HL-60 (cell line): Measurements from ENCODE around the gene SIAH3.

Experiments
- DNase-seq, 2 experiments: peaks; one replicate each; pipeline ENCODE4 v3.0.0-alpha.2; 2010 to 2020; ENCODE audit warnings: low read depth in 1 of 2, low spot score in 1 of 2
- H3K27ac ChIP-seq: fragments of 250-450 bp; sonication (Bioruptor Pico); replicated peaks from 2 replicates; pipeline ENCODE4 v1.5.1; 2020; ENCODE audit warnings: mild to moderate bottlenecking, moderate library complexity
- H3K27me3 ChIP-seq: fragments of 250-450 bp; sonication (Bioruptor Pico); 2 replicates; pipeline ENCODE4 v1.5.1; 2021; ENCODE audit warnings: mild to moderate bottlenecking, moderate library complexity; ENCODE audit not compliant: insufficient read depth, poor library complexity, severe bottlenecking
- H3K4me3 ChIP-seq: replicated peaks from 2 replicates; pipeline ENCODE4 v1.5.1; 2011; ENCODE audit warnings: mild to moderate bottlenecking, control low read depth, low read length; ENCODE audit not compliant: insufficient read depth
- GABPA ChIP-seq: IDR thresholded peaks from 2 replicates; pipeline ENCODE4 v1.6.1; 2012; ENCODE audit warnings: low read depth
- POLR2AphosphoS5 ChIP-seq: IDR thresholded peaks from 2 replicates; pipeline ENCODE4 v1.6.1; 2012; ENCODE audit warnings: low read depth
- SPI1 ChIP-seq: IDR thresholded peaks from 2 replicates; pipeline ENCODE4 v1.6.1; 2012; ENCODE audit warnings: low read depth, mild to moderate bottlenecking, borderline replicate concordance
- TF ChIP-seq, protein P1 (sequence below): IDR thresholded peaks from one replicate; pipeline ENCODE4 v1.5.1; 2011; ENCODE audit warnings: low read length, control low read depth, inconsistent platforms; ENCODE audit not compliant: insufficient read depth
- TF ChIP-seq, protein P2 (sequence below): IDR thresholded peaks from 2 replicates; pipeline ENCODE4 v1.6.1; 2012; ENCODE audit warnings: low read depth; ENCODE audit not compliant: insufficient replicate concordance

The SIAH3 gene

DNA sequence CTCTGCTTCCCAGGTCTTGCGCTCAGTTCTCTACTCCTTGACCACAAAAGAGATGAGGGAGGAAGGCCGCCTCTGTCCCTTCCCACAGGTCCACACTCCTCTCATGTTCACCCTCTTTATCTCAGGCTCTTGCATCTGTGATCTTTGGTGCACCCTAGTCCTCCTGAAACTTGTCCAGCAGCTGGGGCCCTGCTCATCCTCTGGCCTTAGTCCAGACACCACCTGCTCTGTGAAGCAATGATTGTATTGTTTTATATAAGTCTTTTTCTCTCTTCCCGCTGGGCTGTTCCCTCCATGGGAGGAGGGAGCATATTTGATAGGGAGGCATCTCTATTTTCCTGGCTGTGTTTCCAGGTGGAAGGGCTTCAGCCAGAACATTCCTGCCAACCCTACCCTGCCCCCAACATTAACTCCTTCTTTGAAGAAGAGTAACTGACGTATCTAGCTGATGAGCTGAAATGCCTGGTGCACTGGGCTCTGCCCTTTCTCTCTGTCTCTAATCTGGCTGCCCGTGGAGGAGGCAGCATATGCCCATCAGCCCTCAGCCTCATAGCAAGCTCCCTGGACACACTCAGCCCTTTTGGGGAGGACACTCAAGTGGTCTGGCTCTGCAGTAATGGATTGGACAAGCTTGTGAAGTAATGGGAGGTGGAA lies 38.2 kb upstream of the SIAH3 start:
- no peak for DNase-seq
- TF ChIP-seq GABPA (no peak), SPI1 (no peak), POLR2AphosphoS5 (no peak)
- TF ChIP-seq, protein P1, sequence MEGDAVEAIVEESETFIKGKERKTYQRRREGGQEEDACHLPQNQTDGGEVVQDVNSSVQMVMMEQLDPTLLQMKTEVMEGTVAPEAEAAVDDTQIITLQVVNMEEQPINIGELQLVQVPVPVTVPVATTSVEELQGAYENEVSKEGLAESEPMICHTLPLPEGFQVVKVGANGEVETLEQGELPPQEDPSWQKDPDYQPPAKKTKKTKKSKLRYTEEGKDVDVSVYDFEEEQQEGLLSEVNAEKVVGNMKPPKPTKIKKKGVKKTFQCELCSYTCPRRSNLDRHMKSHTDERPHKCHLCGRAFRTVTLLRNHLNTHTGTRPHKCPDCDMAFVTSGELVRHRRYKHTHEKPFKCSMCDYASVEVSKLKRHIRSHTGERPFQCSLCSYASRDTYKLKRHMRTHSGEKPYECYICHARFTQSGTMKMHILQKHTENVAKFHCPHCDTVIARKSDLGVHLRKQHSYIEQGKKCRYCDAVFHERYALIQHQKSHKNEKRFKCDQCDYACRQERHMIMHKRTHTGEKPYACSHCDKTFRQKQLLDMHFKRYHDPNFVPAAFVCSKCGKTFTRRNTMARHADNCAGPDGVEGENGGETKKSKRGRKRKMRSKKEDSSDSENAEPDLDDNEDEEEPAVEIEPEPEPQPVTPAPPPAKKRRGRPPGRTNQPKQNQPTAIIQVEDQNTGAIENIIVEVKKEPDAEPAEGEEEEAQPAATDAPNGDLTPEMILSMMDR = no peak
- TF ChIP-seq, protein P2, sequence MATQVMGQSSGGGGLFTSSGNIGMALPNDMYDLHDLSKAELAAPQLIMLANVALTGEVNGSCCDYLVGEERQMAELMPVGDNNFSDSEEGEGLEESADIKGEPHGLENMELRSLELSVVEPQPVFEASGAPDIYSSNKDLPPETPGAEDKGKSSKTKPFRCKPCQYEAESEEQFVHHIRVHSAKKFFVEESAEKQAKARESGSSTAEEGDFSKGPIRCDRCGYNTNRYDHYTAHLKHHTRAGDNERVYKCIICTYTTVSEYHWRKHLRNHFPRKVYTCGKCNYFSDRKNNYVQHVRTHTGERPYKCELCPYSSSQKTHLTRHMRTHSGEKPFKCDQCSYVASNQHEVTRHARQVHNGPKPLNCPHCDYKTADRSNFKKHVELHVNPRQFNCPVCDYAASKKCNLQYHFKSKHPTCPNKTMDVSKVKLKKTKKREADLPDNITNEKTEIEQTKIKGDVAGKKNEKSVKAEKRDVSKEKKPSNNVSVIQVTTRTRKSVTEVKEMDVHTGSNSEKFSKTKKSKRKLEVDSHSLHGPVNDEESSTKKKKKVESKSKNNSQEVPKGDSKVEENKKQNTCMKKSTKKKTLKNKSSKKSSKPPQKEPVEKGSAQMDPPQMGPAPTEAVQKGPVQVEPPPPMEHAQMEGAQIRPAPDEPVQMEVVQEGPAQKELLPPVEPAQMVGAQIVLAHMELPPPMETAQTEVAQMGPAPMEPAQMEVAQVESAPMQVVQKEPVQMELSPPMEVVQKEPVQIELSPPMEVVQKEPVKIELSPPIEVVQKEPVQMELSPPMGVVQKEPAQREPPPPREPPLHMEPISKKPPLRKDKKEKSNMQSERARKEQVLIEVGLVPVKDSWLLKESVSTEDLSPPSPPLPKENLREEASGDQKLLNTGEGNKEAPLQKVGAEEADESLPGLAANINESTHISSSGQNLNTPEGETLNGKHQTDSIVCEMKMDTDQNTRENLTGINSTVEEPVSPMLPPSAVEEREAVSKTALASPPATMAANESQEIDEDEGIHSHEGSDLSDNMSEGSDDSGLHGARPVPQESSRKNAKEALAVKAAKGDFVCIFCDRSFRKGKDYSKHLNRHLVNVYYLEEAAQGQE = no peak
- Histone ChIP-seq H3K4me3 (no peak overlapping the region), H3K27ac (no peak overlapping the region), H3K27me3 (no peaks in the 10 kb centered on the region)

GRCh38 chr13:45886466-45886865 lies 34.9 kb upstream of the SIAH3 start:
- Histone ChIP-seq H3K27ac (no peak overlapping the region), H3K4me3 (no peak overlapping the region), H3K27me3 (no peaks in the 10 kb centered on the region)
- TF ChIP-seq SPI1 (no peak), GABPA (no peak), POLR2AphosphoS5 (no peak)
- TF ChIP-seq, protein P1 = no peak
- TF ChIP-seq, protein P2 = no peak
- no peak for DNase-seq

GRCh38 chr13:45885194-45885593 lies 33.6 kb upstream of the SIAH3 start:
- no peak for DNase-seq
- Histone ChIP-seq H3K4me3 (no peak overlapping the region), H3K27ac (no peak overlapping the region), H3K27me3 (no peaks in the 10 kb centered on the region)
- no peak for TF ChIP-seq SPI1
- TF ChIP-seq, protein P1 = no peak

DNA sequence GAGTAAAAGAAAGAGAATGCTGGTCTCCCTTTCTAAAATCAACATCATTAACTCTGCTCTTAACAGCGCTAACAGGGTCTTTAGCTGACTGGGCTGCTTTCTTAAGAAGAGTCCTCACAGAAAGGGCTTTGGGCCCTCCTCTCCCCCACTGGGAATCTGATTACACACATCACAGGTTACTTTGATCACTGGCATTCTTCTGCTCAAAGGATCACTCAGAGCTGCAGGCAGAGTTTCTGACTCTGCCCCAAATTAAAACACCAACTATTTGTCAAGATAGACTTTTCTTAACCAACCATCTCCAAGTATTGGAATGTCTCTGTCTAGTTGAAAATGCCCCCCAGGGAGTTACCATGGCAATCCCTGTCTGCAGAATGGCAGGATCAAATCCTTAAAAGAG lies 31.1 kb upstream of the SIAH3 start:
- H3K27ac ChIP-seq = no peak overlapping the region
- H3K4me3 ChIP-seq = no peak overlapping the region
- H3K27me3 ChIP-seq = no peaks in the 10 kb centered on the region
- TF ChIP-seq SPI1 = no peak
- no peak for DNase-seq
